Breast epithelium (tissue), 3 donors: ENCODE measurements around the gene NR2C1.

Experiments used
- POLR2A ChIP-seq: fragments of 450-650 bp; IDR thresholded peaks from one replicate; pipeline ENCODE4 v1.6.1; 2016; ENCODE audit warnings: antibody characterized with exemption, mild to moderate bottlenecking, moderate library complexity
- POLR2AphosphoS5 ChIP-seq, 3 donors: sonication (generic); formaldehyde crosslinking; IDR thresholded peaks; one replicate each; pipeline ENCODE4 v1.6.1; 2017; ENCODE audit warnings: antibody characterized with exemption in 3 of 3
- TF ChIP-seq, protein P1 (sequence below), 3 donors: fragments of 450-650 bp; IDR thresholded peaks; one replicate each; pipeline ENCODE4 v1.5.1; 2016 to 2017; ENCODE audit warnings: antibody characterized with exemption in 3 of 3, mild to moderate bottlenecking in 3 of 3, moderate library complexity in 3 of 3

GRCh38 chr12:95077341-95077740 is 3.9 kb upstream of the NR2C1 start:
- no peak for TF ChIP-seq POLR2A
- TF ChIP-seq, protein P1, sequence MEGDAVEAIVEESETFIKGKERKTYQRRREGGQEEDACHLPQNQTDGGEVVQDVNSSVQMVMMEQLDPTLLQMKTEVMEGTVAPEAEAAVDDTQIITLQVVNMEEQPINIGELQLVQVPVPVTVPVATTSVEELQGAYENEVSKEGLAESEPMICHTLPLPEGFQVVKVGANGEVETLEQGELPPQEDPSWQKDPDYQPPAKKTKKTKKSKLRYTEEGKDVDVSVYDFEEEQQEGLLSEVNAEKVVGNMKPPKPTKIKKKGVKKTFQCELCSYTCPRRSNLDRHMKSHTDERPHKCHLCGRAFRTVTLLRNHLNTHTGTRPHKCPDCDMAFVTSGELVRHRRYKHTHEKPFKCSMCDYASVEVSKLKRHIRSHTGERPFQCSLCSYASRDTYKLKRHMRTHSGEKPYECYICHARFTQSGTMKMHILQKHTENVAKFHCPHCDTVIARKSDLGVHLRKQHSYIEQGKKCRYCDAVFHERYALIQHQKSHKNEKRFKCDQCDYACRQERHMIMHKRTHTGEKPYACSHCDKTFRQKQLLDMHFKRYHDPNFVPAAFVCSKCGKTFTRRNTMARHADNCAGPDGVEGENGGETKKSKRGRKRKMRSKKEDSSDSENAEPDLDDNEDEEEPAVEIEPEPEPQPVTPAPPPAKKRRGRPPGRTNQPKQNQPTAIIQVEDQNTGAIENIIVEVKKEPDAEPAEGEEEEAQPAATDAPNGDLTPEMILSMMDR (IDR thresholded peaks at IDR 0.05) = no peak
- no peak for TF ChIP-seq POLR2AphosphoS5 (IDR thresholded peaks at IDR 0.05)
